HG02938 (cell line): Measurements from ENCODE around the gene MIS12.
A peak's percentile ranks its signal among the peaks of the same experiment; 100 is the strongest.

Experiments
- ATAC-seq: cut with Tn5 transposase; IDR thresholded peaks from one replicate; pipeline ENCODE4 v1.9.1; 2021; ENCODE audit warnings: mild to moderate bottlenecking, moderate library complexity; ENCODE audit not compliant: unreplicated experiment

The MIS12 gene, protein sequence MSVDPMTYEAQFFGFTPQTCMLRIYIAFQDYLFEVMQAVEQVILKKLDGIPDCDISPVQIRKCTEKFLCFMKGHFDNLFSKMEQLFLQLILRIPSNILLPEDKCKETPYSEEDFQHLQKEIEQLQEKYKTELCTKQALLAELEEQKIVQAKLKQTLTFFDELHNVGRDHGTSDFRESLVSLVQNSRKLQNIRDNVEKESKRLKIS

GRCh38 chr17:5486206-5487124, at the start of gene MIS12:
TSS of gene MIS12 (plus strand) at chr17:5486566. CDS start at chr17:5488863, 2,297 bp downstream.
- ATAC-seq = peak; percentile 86

- ATAC-seq = no peak
Observed at GRCh38 chr17:5437721-5438317, 48.5 kb upstream of the MIS12 start.

GRCh38 chr17:5438716-5439445, 47.5 kb upstream of the MIS12 start, which contains the start of gene C1QBP:
TSS of gene C1QBP (minus strand) at chr17:5439155. CDS start at chr17:5439073, 82 bp downstream.
- ATAC-seq = peak; percentile 66

DNA sequence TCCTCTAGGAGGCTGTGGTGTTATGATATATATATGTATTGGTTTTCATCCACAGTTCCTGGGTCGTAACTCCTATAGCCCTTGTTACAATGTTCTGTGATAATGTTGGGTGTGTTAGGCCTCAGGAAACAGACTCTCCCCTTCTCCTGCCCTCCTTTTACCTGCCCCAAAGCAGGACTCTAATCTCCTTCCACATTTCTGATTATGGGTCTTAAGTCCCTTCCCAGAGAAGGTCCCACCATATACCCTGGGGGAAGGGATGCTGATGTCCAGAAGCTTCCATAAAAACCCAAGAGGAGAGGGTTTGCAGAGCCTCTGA, 47.0 kb upstream of the MIS12 start:
- no peak for ATAC-seq

GRCh38 chr17:5443728-5444127, 42.6 kb upstream of the MIS12 start:
- no peak for ATAC-seq

- no peak for ATAC-seq
Observed at GRCh38 chr17:5444209-5444608, 42.2 kb upstream of the MIS12 start.

- no peak for ATAC-seq
Observed at GRCh38 chr17:5446786-5447185, 39.6 kb upstream of the MIS12 start.

GRCh38 chr17:5464717-5465507, 21.5 kb upstream of the MIS12 start:
- ATAC-seq = no peak

DNA sequence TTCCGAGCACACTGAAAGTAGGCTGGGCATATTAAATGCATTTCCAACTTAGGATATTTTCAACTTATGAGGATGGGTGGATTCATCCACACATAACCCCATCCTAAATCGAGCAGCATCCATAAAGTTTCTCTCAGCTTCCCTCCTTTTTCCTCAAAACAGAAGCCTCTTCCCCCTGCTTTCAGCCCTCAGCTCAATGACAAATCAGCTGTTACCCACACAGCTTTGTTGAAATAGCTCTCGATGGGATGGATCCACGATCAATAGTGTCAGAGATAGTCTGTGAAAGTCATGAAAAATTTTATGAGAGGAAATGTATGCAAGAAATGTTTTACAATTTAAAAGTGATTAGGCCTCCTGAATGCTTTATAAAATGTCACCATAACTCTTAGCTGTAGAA, 20.1 kb upstream of the MIS12 start:
- ATAC-seq = no peak

DNA sequence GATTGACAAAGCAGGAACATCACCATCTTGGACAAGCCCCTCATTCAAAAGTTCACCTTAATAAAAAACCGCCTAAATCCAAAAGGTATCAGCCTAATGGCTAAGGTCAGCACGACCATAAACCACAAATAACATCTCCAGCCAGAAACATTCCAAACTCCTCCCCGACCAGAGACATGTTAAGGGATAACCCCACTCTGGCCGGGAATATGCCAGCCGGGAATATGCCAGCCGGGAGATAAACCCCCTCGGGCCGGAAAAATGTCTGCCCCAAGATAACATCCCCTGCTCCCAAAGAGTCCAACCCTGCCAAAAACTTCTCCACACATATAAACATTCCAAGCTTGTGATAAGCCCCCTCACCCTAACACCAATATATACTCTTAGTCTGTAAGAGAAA, 18.9 kb upstream of the MIS12 start:
- no peak for ATAC-seq

- no peak for ATAC-seq
Observed at GRCh38 chr17:5468075-5468473, 18.3 kb upstream of the MIS12 start.

DNA sequence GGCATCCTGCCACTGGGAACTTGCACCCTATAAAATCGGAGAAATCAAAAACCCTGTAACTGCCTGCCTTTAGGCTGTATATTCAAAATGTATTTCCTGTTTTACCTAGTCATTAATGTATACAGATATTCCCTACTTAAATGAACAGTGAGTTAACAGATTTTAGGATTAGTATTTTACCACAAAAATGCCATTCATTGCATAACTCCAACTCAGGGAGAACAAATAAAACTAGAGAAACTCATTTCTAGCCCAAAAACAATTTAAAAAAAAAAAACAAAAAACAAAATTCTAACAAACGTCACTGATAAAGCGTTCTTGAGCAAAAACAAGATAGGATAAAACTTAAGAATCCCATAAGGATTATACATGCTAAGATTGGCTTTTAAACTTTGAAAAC, 13.9 kb upstream of the MIS12 start:
- no peak for ATAC-seq

DNA sequence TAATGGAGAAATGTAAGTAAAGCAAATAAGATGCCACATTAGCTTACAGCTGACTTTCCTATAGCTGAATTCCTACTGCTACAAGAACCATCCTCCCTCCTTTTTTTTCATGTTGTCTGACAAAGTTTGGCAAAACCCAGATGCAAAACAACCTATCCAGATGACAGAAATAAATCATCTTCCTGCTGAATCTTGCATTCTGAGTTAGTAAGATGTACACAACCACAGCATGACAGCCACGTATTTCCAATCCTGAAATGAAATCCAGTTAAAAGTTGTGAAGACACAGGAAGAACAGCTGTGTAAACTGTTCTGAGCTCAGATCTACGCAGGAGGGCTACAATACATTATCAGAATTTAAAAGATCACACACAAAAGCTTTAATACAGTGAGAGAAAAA, 12.5 kb upstream of the MIS12 start:
- ATAC-seq = no peak

DNA sequence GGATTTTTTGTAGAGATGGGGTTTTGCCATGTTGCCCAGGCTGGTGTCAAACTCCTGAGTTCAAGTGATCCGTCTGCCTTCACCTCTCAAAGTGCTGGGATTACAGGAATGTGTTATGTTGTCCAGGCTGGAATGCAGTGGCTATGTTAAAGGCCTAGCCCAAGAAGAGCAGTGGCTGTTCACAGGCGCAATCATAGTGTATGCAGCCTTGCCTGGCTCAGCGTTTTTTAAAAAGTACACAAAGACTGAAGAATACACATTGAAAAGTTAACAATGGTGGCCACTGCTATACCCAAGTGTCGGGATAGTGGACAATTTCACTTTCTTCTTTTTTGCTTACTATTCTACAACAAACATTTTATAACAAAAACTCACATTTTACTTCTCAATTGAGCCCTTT, 7.4 kb upstream of the MIS12 start:
- ATAC-seq = no peak

- no peak for ATAC-seq
Observed at GRCh38 chr17:5480962-5481361, 5.4 kb upstream of the MIS12 start.

GRCh38 chr17:5481451-5481850, 4.9 kb upstream of the MIS12 start:
- ATAC-seq = no peak

- ATAC-seq = peak; percentile 23
Observed at GRCh38 chr17:5485270-5486205, 828 bp upstream of the MIS12 start, which contains the start of gene DERL2. TSS of gene DERL2 (minus strand) at chr17:5486178. CDS start at chr17:5486161, 17 bp downstream.

DNA sequence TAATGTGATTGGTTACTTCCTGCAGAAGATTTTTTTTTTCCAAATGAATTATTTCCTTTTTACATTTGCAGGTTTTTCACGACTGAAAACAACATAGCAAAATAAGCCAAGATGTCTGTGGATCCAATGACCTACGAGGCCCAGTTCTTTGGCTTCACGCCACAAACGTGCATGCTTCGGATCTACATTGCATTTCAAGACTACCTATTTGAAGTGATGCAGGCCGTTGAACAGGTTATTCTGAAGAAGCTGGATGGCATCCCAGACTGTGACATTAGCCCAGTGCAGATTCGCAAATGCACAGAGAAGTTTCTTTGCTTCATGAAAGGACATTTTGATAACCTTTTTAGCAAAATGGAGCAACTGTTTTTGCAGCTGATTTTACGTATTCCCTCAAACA, 2.4 kb downstream of the MIS12 start:
- ATAC-seq = no peak

DNA sequence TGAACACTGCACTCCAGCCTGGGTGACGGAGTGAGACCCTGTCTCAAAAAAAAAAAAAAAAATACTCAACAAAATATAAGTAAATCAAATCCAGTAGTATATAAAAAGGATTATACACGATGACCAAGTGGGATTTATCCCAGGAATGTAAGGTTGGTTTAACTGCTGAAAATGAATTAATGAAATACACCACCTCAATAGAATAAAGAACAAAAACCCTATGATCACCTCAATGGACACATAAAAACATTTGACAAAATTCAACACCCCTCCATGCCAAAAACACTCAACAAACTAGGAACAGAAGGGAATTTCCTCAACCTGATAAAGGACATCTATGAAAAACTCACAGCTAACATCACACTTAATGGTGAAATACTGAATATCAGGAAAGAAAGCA, 6.6 kb downstream of the MIS12 start:
- ATAC-seq = no peak
